ENCODE measurements around the gene CCDC85C. TPM values are rescaled to one million over a fixed set of nuclear protein-coding genes. Genes with fewer than 3 reads are reported as not detected.
A peak's percentile ranks its signal among the peaks of the same experiment; 100 is the strongest.

The CCDC85C gene
- total RNA-seq, 2 donors from 2014 or later: 32.8 to 45.8 TPM

GRCh38 chr14:99519347-99519881 lies 84.6 kb downstream of the CCDC85C start:
- DNase-seq: peak; percentile 23
- no peak for TF ChIP-seq CTCF (conservative IDR thresholded peaks at IDR 0.05)
- no peak overlapping the region for H3K27ac Mint-ChIP-seq
- no peaks in the 10 kb centered on the region for H3K9me3 Mint-ChIP-seq
- no peak overlapping the region for H3K27ac ChIP-seq (ENCODE audit: low read depth, low read length)
- peaks cover 22% of the 10 kb centered on the region for H3K4me1 ChIP-seq (ENCODE audit: control insufficient read depth, insufficient read depth, low read length)
- H3K27me3 ChIP-seq (ENCODE audit: control insufficient read depth, insufficient read depth, low read length, poor library complexity, severe bottlenecking): no peaks in the 10 kb centered on the region
- H3K9me3 ChIP-seq (ENCODE audit: control insufficient read depth, low read length): no peaks in the 10 kb centered on the region
- no peak overlapping the region for H3K4me3 ChIP-seq (ENCODE audit: low read length)
- H3K36me3 ChIP-seq (ENCODE audit: control insufficient read depth, insufficient read depth, low read length): peaks cover 3% of the 10 kb centered on the region
- H3K36me3 Mint-ChIP-seq (ENCODE audit: low read depth): peaks cover 5% of the 10 kb centered on the region
- H3K9ac ChIP-seq (ENCODE audit: extremely low read depth, low read length, poor library complexity, severe bottlenecking): no peak overlapping the region
- H3K4me3 Mint-ChIP-seq: no peak overlapping the region
- 96% methylated on average over 7 to 8 of the region's 8 CpGs for WGBS, 2 experiments (ENCODE audit: insufficient coverage in 1 of 2, insufficient read length in 1 of 2)
- H3K4me1 Mint-ChIP-seq: peaks cover 20% of the 10 kb centered on the region
- no peaks in the 10 kb centered on the region for H3K27me3 Mint-ChIP-seq (ENCODE audit: insufficient read depth)

- peaks cover 12% of the 10 kb centered on the region for H3K4me1 Mint-ChIP-seq
- H3K27ac Mint-ChIP-seq: no peak overlapping the region
- H3K27me3 ChIP-seq (ENCODE audit: control insufficient read depth, insufficient read depth, low read length, poor library complexity, severe bottlenecking): no peaks in the 10 kb centered on the region
- DNase-seq: peak; percentile 94
- H3K9me3 ChIP-seq (ENCODE audit: control insufficient read depth, low read length): no peaks in the 10 kb centered on the region
- no peaks in the 10 kb centered on the region for H3K9me3 Mint-ChIP-seq
- peaks cover 18% of the 10 kb centered on the region for H3K4me1 ChIP-seq (ENCODE audit: control insufficient read depth, insufficient read depth, low read length)
- H3K36me3 ChIP-seq (ENCODE audit: control insufficient read depth, insufficient read depth, low read length): peaks cover 6% of the 10 kb centered on the region
- H3K27ac ChIP-seq (ENCODE audit: low read depth, low read length): no peak overlapping the region
- no peak overlapping the region for H3K9ac ChIP-seq (ENCODE audit: extremely low read depth, low read length, poor library complexity, severe bottlenecking)
- H3K36me3 Mint-ChIP-seq (ENCODE audit: low read depth): peaks cover 5% of the 10 kb centered on the region
- 51 to 100% methylated on average over 1 to 20 of the region's 21 CpGs for WGBS, 2 experiments (ENCODE audit: insufficient coverage in 1 of 2, insufficient read length in 1 of 2)
- H3K4me3 ChIP-seq (ENCODE audit: low read length): no peak overlapping the region
- H3K27me3 Mint-ChIP-seq (ENCODE audit: insufficient read depth): no peaks in the 10 kb centered on the region
- TF ChIP-seq CTCF (conservative IDR thresholded peaks at IDR 0.05): peak; percentile 98
- no peak overlapping the region for H3K4me3 Mint-ChIP-seq
Observed at GRCh38 chr14:99518441-99519346, 85.3 kb downstream of the CCDC85C start.

- H3K36me3 ChIP-seq (ENCODE audit: control insufficient read depth, insufficient read depth, low read length): peaks cover 6% of the 10 kb centered on the region
- Mint-ChIP-seq H3K27ac (no peak overlapping the region), H3K4me1 (peaks cover 6% of the 10 kb centered on the region), H3K9me3 (no peaks in the 10 kb centered on the region), H3K4me3 (no peak overlapping the region), H3K27me3 (ENCODE audit: insufficient read depth) (no peaks in the 10 kb centered on the region), H3K36me3 (ENCODE audit: low read depth) (peaks cover 5% of the 10 kb centered on the region)
- H3K9me3 ChIP-seq (ENCODE audit: control insufficient read depth, low read length): no peaks in the 10 kb centered on the region
- no peak for TF ChIP-seq CTCF (conservative IDR thresholded peaks at IDR 0.05)
- peaks cover 9% of the 10 kb centered on the region for H3K4me1 ChIP-seq (ENCODE audit: control insufficient read depth, insufficient read depth, low read length)
- peak; percentile 44 for DNase-seq
- WGBS, 2 experiments (ENCODE audit: insufficient coverage in 1 of 2, insufficient read length in 1 of 2): 76 to 85% methylated on average over 6 to 16 of the region's 16 CpGs
- no peaks in the 10 kb centered on the region for H3K27me3 ChIP-seq (ENCODE audit: control insufficient read depth, insufficient read depth, low read length, poor library complexity, severe bottlenecking)
- no peak overlapping the region for H3K9ac ChIP-seq (ENCODE audit: extremely low read depth, low read length, poor library complexity, severe bottlenecking)
- no peak overlapping the region for H3K27ac ChIP-seq (ENCODE audit: low read depth, low read length)
- no peak overlapping the region for H3K4me3 ChIP-seq (ENCODE audit: low read length)
Observed at GRCh38 chr14:99517643-99518381, 86.2 kb downstream of the CCDC85C start.

Measured in endodermal cell (in vitro differentiated cells).